AG04449 (cell line): ENCODE results near the gene KANSL3.

Experiments used
- CTCF ChIA-PET: fragments of 350-600 bp; formaldehyde crosslinking; extraction: SDS; loops from one replicate; lab custom pipeline; 2021; ENCODE audit warnings: antibody characterized with exemption; lab: Yijun Ruan, JAX
- POLR2A ChIA-PET: fragments of 400-600, 350-600 bp; formaldehyde crosslinking; extraction: SDS; loops from one replicate; lab custom pipeline; 2020; ENCODE audit warnings: antibody characterized with exemption, inconsistent platforms; lab: Yijun Ruan, JAX
- DNase-seq: peaks from one replicate; pipeline ENCODE4 v3.0.0-alpha.2; 2010; ENCODE audit warnings: low read depth, low spot score
- H3K4me3 ChIP-seq: 2 replicates; pipeline ENCODE4 v1.5.1; 2011; ENCODE audit warnings: low read depth, mild to moderate bottlenecking, control low read depth, low read length
- TF ChIP-seq, protein P1 (sequence below): IDR thresholded peaks from one replicate; pipeline ENCODE4 v1.5.1; 2011; ENCODE audit warnings: mild to moderate bottlenecking, moderate library complexity, low read length, control low read depth, inconsistent platforms; ENCODE audit not compliant: insufficient read depth; ENCODE audit errors: missing control alignments

The KANSL3 gene

DNA sequence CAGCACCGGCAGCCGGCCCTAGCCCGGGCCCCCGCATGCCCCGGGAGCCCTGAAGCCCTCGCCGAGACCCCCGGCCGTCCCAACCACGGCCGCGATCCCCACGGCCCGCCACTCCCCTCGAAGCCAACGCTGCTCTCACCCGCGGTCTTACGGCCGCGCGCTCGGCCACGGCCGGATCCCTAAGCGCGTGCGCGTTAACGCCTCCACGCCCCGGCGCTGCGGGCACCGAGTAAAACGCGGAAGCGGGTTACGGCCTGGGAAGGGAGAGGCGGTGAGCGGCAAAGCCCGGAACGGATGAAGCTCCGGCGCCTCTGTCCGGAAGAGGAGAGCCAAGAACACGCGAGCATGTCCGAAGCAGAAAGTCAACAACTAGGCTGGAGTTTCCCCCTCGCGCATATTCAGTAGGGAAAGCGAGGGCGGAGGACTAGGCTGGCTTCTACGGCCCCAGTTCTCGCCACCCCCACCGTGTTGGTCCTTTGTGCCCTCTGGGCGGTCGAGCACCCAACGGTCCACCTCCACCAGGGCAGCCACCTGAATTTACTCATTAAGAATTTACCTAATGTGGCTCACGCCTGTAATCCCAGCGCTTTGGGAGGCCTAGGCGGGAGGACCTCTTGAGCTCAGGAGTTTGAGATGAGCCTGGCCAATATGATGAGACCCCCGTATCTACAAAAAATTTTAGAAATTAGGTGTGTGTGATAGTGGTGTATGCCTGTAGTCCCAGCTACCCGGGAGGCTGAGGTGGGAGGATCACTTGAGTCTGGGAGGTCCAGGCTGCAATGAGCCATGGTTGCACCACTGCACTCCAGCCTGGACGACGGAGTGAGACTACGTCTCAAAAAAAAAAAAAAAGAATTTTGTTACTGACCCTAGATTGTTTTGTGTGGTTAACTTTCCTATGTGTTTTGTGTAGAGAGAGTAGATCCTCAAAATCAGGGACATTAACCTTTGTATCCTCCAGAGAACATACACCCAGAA lies at the start of gene KANSL3:
Gene KANSL3, minus strand, starts transcription at position 169 of the 978 bp plus-strand sequence. CDS start 1,177 bp downstream, outside the sequence.
- H3K4me3 ChIP-seq = peak within 1 kb of the TSS; percentile 77
- CTCF ChIA-PET = interaction anchor here (0.9 kb wide), 1 partner anchor 217 kb away, joined by 3 read pairs; no protein-coding TSS in a partner anchor
- TF ChIP-seq, protein P1, sequence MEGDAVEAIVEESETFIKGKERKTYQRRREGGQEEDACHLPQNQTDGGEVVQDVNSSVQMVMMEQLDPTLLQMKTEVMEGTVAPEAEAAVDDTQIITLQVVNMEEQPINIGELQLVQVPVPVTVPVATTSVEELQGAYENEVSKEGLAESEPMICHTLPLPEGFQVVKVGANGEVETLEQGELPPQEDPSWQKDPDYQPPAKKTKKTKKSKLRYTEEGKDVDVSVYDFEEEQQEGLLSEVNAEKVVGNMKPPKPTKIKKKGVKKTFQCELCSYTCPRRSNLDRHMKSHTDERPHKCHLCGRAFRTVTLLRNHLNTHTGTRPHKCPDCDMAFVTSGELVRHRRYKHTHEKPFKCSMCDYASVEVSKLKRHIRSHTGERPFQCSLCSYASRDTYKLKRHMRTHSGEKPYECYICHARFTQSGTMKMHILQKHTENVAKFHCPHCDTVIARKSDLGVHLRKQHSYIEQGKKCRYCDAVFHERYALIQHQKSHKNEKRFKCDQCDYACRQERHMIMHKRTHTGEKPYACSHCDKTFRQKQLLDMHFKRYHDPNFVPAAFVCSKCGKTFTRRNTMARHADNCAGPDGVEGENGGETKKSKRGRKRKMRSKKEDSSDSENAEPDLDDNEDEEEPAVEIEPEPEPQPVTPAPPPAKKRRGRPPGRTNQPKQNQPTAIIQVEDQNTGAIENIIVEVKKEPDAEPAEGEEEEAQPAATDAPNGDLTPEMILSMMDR = no peak
- POLR2A ChIA-PET = interaction anchor here (0.6 to 1.9 kb wide), 5 partner anchors 10 to 123 kb away, joined by 3 to 13 read pairs (median 4); partner anchors contain the start of gene CNNM4
- DNase-seq = peak; percentile 68

DNA sequence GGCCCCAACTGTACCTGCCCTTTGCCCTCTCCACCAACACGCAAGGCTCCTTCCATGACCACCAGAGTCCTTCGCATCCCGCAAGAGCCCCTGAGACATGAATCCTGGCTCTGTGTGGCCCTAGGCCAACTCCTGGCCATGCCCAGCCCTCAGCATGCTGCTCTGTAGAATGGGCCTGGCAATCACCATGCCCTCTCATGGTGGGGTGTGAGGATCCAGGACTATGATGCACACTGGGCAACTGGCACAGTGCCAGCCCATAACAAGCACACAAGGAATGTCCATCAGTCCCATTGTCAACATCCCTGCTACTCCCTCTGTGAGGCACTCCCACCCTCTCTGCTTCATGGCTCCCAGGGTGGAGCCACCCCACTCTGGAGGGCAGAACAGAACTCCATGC lies 49.2 kb upstream of the KANSL3 start:
- no peak for DNase-seq
- ChIA-PET CTCF (no interaction called here), POLR2A (no interaction called here)
- TF ChIP-seq, protein P1 = no peak
- no peak overlapping the region for H3K4me3 ChIP-seq

DNA sequence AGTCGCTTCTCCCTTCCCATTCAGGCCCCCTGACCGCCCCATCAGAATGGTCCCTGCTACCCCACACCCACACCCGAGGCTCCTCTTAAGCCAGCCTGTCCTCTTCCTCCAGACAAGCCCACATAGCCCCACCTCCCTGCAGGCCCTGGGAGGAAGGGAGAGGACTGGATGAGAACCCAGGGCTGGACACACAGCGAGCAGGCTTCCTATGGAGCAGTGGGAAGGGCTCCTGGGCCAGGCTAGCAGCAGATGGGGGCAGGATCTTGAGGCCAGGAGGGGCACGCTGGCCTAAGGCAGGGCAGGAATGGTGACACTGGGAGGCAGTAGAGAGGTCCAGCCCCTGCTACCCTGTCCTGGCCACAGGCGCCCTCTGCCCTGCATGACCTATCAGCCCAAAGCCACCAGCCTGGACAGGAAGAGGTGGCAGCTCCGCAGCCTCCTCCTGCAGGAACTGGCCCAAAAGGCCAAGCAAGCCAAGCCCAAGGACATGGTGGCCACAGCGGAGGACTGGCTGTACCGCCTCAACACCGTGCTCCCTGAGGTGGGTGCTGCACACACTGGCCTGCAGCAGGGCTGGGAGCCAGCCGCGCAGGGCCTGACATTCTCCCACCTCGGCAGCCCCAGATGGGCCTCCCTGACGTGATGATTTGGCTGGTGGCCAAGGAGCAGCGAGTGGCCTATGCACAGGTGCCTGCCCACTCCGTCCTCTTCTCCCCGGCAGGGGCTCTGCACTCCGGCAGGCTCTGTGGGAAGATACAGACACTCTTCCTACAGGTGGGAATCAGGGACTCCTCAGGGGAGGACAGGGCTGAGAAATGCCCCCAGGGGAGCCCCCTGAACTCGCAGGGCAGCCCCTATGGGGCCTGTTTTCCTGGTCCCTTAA lies 47.7 kb upstream of the KANSL3 start:
- ChIA-PET POLR2A (no interaction called here), CTCF (no interaction called here)
- no peak overlapping the region for H3K4me3 ChIP-seq
- TF ChIP-seq, protein P1 = no peak
- DNase-seq = no peak

DNA sequence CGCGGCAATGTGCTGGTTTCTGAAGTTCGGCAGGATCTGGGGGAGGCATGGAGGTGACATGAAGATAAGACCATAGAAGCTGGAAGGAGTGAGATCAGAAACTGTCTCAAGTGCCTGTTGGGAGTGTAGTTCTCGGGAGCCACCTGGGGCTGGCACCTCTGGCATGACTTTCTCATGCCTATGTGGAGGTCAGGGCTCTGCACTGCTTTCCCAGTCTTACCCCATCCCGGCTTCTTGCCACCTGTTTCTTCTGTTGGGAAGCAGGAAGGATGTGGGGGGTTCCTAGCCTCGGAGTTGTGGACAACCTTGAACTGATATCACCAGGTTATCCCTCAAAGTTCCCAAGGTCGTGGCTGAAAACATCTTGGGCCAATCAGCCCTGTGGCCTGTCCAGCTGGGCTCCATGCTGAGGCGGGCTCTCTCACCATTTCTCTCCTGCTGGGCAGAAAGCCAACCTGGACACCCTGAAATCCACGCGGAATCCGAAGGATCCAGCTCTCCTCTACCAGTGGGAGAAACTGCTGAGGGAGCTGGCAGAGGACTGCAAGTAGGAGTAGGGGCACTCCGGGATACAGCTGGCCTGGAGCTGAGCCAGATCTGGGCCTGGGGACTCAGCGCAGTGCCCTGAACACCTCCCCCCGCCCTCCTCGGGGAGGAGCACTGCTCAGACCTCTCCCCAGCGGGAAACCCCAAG lies 46.9 kb upstream of the KANSL3 start:
- ChIA-PET CTCF (no interaction called here), POLR2A (no interaction called here)
- no peak overlapping the region for H3K4me3 ChIP-seq
- DNase-seq = no peak
- TF ChIP-seq, protein P1 = no peak

DNA sequence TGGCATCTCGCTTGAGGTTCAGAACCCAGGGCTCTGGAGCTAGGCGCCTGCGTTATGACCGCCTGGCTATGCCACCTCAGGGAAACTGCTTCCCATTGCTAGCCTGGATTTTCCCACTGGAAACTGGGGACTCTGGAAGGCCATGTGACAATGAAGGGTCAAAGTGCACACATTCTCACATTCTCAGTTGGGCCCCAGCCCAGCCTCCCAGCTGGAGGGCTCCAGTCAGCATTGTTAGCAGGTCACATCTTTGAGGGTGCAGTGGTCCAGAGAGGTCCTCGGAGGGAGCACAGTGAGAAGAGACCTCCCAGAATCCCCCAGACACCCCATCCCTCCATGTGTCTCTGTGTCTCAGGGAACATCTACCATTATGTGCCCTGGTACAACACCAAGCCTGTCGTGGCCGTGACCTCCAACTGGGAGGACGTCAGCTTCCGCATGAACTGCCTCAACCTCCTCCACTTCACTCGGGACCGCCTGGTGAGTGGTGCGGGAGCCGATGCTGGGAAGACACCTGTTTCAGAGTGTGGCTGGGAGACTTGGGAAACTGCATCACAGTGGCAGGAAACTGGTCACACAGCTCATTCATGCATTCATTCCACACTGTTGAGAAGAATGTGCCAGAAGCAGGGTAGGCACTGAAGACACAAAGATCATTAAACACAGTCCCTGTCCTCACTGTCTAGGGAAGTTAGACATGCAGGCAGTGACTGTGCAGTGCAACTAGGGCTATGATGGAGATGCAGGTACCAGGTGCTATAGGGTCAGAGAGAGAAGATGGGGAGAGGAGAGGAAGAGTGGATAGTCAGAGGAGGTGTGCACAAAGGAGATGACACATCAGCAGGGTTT lies 46.1 kb upstream of the KANSL3 start:
- DNase-seq = no peak
- POLR2A ChIA-PET = no interaction called here
- CTCF ChIA-PET = no interaction called here
- TF ChIP-seq, protein P1 = no peak
- no peak overlapping the region for H3K4me3 ChIP-seq
